H1 (cell line): ENCODE data around the gene PRR19. TPM values are rescaled to one million over a fixed set of nuclear protein-coding genes. Genes with fewer than 3 reads are reported as not detected.

Experiments used
- CHD1 ChIP-seq: IDR thresholded peaks from 2 replicates; pipeline ENCODE4 v1.6.1; 2012; ENCODE audit warnings: low read depth, low read length, improper control_type of control experiment
- CREB1 ChIP-seq: IDR thresholded peaks from 2 replicates; pipeline ENCODE4 v1.6.1; 2012; ENCODE audit warnings: inconsistent platforms
- EGR1 ChIP-seq: IDR thresholded peaks from 2 replicates; pipeline ENCODE4 v1.6.1; 2011; ENCODE audit warnings: low read depth, low read length, borderline replicate concordance
- FOSL1 ChIP-seq: IDR thresholded peaks from 2 replicates; pipeline ENCODE4 v1.6.1; 2011; ENCODE audit warnings: mild to moderate bottlenecking, low read depth, low read length, moderate library complexity; ENCODE audit not compliant: insufficient read depth
- GTF2F1 ChIP-seq: IDR thresholded peaks from 2 replicates; pipeline ENCODE4 v1.6.1; 2012; ENCODE audit warnings: low read depth, low read length, improper control_type of control experiment, borderline replicate concordance
- RNF2 ChIP-seq: fragments of 200-900, 300-1000 bp; sonication (generic); IDR thresholded peaks from 2 replicates; pipeline ENCODE4 v1.7.1; 2016; ENCODE audit warnings: borderline replicate concordance, low read depth, mild to moderate bottlenecking, antibody characterized with exemption, low read length; ENCODE audit not compliant: poor library complexity, severe bottlenecking; ENCODE audit errors: missing control alignments
- SAP30 ChIP-seq: fragments of 300-600 bp; sonication (generic); IDR thresholded peaks from 2 replicates; pipeline ENCODE4 v1.7.1; 2012; ENCODE audit warnings: low read length, moderate library complexity, mild to moderate bottlenecking, inconsistent platforms; ENCODE audit not compliant: insufficient read depth, insufficient replicate concordance
- SIX5 ChIP-seq: IDR thresholded peaks from 2 replicates; pipeline ENCODE4 v1.6.1; 2011; ENCODE audit warnings: mild to moderate bottlenecking, low read depth, low read length
- SP1 ChIP-seq: IDR thresholded peaks from 2 replicates; pipeline ENCODE4 v1.6.1; 2011; ENCODE audit warnings: low read depth, low read length
- TEAD4 ChIP-seq: IDR thresholded peaks from 2 replicates; pipeline ENCODE4 v1.6.1; 2012; ENCODE audit warnings: low read depth, low read length, inconsistent platforms, mixed read lengths
- polyA plus RNA-seq, 7 experiments: library from polyadenylated mRNA; depleted of rRNA in 3 of 7; stranded (reverse) in 5 of 7; unstranded in 2 of 7; fragments of >200 nt in 5 of 7; fragments of 200-250 nt in 2 of 7; gene quantifications; 1 replicate in 5 of 7; 2 replicates in 1 of 7; 4 replicates in 1 of 7; pipeline versions ENCODE4 v1.2.1 to v1.2.3, GENCODE V29; 2011 to 2013; ENCODE audit warnings: missing spikeins in 2 of 7, mixed read lengths in 2 of 7
- total RNA-seq: library from RNA; stranded (reverse); fragmentation: NEBNext Ultra II Directional; extraction: Animal tissue kit (Norgen Biotek cat#: 25700); gene quantifications from 2 replicates; pipeline ENCODE4 v1.2.1, GENCODE V29; 2021
- TF ChIP-seq, protein P1 (sequence below): fragments of 300-600 bp; sonication (generic); IDR thresholded peaks from 2 replicates; pipeline ENCODE4 v1.7.1; 2012; ENCODE audit warnings: low read length, moderate library complexity, mild to moderate bottlenecking, inconsistent platforms; ENCODE audit not compliant: insufficient replicate concordance

Gene PRR19
- total and polyA plus RNA-seq, 2 of the 8 experiments (the other 6 are each of a cell fraction or from before 2014, with no cell fraction given): 7.2 to 7.5 TPM

DNA sequence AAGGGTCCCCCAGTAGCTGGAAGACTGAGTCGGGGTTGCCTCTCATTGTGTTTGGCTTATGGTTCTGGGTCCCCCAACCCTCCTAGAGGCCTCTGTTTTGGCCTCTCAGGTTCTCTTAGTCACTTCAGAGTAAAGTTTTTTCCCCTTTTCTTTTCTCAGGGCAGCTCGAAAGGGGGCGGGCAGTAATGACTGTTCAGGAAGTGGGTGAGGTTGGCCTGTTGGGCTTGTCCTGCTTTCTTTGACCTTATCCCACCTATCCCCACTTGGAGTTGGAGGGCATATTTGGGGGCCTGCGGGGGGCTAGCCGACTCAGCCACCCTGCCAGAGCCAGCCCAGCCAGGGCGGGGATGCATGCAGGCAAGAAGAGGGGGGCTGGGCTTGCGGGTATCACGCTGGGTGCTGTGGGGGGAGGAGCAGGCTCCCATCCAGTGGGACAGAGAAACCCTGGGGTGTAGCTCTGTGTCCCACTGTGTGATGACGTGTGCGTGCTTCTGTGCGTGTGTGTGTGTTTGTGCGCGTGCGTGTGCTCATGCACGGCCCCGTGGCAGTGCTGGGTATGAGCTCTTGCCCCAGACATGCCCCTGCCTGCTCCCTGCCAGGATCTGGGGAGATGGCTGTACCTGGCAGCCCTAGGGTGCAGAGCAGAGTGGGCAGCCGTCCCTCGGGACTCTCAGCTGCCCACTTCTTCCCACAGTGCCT lies 31.4 kb upstream of the PRR19 start (continued):
- TF ChIP-seq, protein P1, sequence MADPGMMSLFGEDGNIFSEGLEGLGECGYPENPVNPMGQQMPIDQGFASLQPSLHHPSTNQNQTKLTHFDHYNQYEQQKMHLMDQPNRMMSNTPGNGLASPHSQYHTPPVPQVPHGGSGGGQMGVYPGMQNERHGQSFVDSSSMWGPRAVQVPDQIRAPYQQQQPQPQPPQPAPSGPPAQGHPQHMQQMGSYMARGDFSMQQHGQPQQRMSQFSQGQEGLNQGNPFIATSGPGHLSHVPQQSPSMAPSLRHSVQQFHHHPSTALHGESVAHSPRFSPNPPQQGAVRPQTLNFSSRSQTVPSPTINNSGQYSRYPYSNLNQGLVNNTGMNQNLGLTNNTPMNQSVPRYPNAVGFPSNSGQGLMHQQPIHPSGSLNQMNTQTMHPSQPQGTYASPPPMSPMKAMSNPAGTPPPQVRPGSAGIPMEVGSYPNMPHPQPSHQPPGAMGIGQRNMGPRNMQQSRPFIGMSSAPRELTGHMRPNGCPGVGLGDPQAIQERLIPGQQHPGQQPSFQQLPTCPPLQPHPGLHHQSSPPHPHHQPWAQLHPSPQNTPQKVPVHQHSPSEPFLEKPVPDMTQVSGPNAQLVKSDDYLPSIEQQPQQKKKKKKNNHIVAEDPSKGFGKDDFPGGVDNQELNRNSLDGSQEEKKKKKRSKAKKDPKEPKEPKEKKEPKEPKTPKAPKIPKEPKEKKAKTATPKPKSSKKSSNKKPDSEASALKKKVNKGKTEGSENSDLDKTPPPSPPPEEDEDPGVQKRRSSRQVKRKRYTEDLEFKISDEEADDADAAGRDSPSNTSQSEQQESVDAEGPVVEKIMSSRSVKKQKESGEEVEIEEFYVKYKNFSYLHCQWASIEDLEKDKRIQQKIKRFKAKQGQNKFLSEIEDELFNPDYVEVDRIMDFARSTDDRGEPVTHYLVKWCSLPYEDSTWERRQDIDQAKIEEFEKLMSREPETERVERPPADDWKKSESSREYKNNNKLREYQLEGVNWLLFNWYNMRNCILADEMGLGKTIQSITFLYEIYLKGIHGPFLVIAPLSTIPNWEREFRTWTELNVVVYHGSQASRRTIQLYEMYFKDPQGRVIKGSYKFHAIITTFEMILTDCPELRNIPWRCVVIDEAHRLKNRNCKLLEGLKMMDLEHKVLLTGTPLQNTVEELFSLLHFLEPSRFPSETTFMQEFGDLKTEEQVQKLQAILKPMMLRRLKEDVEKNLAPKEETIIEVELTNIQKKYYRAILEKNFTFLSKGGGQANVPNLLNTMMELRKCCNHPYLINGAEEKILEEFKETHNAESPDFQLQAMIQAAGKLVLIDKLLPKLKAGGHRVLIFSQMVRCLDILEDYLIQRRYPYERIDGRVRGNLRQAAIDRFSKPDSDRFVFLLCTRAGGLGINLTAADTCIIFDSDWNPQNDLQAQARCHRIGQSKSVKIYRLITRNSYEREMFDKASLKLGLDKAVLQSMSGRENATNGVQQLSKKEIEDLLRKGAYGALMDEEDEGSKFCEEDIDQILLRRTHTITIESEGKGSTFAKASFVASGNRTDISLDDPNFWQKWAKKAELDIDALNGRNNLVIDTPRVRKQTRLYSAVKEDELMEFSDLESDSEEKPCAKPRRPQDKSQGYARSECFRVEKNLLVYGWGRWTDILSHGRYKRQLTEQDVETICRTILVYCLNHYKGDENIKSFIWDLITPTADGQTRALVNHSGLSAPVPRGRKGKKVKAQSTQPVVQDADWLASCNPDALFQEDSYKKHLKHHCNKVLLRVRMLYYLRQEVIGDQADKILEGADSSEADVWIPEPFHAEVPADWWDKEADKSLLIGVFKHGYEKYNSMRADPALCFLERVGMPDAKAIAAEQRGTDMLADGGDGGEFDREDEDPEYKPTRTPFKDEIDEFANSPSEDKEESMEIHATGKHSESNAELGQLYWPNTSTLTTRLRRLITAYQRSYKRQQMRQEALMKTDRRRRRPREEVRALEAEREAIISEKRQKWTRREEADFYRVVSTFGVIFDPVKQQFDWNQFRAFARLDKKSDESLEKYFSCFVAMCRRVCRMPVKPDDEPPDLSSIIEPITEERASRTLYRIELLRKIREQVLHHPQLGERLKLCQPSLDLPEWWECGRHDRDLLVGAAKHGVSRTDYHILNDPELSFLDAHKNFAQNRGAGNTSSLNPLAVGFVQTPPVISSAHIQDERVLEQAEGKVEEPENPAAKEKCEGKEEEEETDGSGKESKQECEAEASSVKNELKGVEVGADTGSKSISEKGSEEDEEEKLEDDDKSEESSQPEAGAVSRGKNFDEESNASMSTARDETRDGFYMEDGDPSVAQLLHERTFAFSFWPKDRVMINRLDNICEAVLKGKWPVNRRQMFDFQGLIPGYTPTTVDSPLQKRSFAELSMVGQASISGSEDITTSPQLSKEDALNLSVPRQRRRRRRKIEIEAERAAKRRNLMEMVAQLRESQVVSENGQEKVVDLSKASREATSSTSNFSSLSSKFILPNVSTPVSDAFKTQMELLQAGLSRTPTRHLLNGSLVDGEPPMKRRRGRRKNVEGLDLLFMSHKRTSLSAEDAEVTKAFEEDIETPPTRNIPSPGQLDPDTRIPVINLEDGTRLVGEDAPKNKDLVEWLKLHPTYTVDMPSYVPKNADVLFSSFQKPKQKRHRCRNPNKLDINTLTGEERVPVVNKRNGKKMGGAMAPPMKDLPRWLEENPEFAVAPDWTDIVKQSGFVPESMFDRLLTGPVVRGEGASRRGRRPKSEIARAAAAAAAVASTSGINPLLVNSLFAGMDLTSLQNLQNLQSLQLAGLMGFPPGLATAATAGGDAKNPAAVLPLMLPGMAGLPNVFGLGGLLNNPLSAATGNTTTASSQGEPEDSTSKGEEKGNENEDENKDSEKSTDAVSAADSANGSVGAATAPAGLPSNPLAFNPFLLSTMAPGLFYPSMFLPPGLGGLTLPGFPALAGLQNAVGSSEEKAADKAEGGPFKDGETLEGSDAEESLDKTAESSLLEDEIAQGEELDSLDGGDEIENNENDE: no peak
- TF ChIP-seq CREB1: no peak
- TF ChIP-seq TEAD4: no peak
- no peak for TF ChIP-seq SAP30
- TF ChIP-seq RNF2: no peak
- TF ChIP-seq CHD1: no peak
- no peak for TF ChIP-seq SP1
- TF ChIP-seq GTF2F1: no peak
- TF ChIP-seq FOSL1: no peak
- no peak for TF ChIP-seq EGR1
- no peak for TF ChIP-seq SIX5
